Smooth muscle cell (in vitro differentiated cells): ENCODE results near the gene TMC5. TPM values are rescaled to one million over a fixed set of nuclear protein-coding genes. Genes with fewer than 3 reads are reported as not detected.

Experiments
- DNase-seq: peaks from one replicate; lab custom pipeline; 2025; ENCODE audit not compliant: unreplicated experiment; lab: John Stamatoyannopoulos, UW
- H2AFZ ChIP-seq: fragments of 200-600 bp; sonication (generic); 2 replicates; pipeline ENCODE4 v1.6.0; 2016; ENCODE audit warnings: antibody characterized with exemption, low read depth, mild to moderate bottlenecking
- H3F3A ChIP-seq: fragments of 200-600 bp; sonication (generic); 2 replicates; pipeline ENCODE4 v1.6.0; 2017; ENCODE audit warnings: antibody characterized with exemption, low read depth
- H3K27ac ChIP-seq: fragments of 200-600 bp; sonication (generic); 2 replicates; pipeline ENCODE4 v1.5.1; 2016; ENCODE audit warnings: low read depth, mild to moderate bottlenecking
- H3K27me3 ChIP-seq: fragments of 200-600 bp; sonication (generic); 2 replicates; pipeline ENCODE4 v1.6.1; 2016; ENCODE audit warnings: low read depth, mild to moderate bottlenecking
- H3K36me3 ChIP-seq: fragments of 200-600 bp; sonication (generic); 2 replicates; pipeline ENCODE4 v1.5.1; 2016; ENCODE audit warnings: low read depth
- H3K4me1 ChIP-seq: fragments of 200-600 bp; sonication (generic); 2 replicates; pipeline ENCODE4 v1.5.1; 2016; ENCODE audit warnings: low read depth
- H3K4me2 ChIP-seq: fragments of 200-600 bp; sonication (generic); 2 replicates; pipeline ENCODE4 v1.6.0; 2016; ENCODE audit warnings: mild to moderate bottlenecking
- H3K4me3 ChIP-seq: fragments of 200-600 bp; sonication (generic); 2 replicates; pipeline ENCODE4 v1.5.1; 2016; ENCODE audit warnings: mild to moderate bottlenecking
- H3K79me2 ChIP-seq: fragments of 200-600 bp; sonication (generic); 2 replicates; pipeline ENCODE4 v1.6.0; 2016; ENCODE audit warnings: low read depth, mild to moderate bottlenecking
- H3K9ac ChIP-seq: fragments of 200-600 bp; sonication (generic); 2 replicates; pipeline ENCODE4 v1.6.0; 2016; ENCODE audit warnings: low read depth
- H3K9me3 ChIP-seq: fragments of 200-600 bp; sonication (generic); replicated peaks from 2 replicates; pipeline ENCODE4 v1.5.1; 2016; ENCODE audit warnings: low read depth
- H4K20me1 ChIP-seq: fragments of 200-600 bp; sonication (generic); 2 replicates; pipeline ENCODE4 v1.6.0; 2016; ENCODE audit warnings: low read depth
- WGBS: methylation state at CpG from one replicate; pipeline ENCODE4 v1.1.7; 2016; ENCODE audit warnings: low lambda C conversion rate; 5-methylcytosine and 5-hydroxymethylcytosine counted together
- polyA plus RNA-seq: library from polyadenylated mRNA; unstranded; fragments of >200 nt; fragmentation: Nextera tagmentation; extraction: Ambion mirVana; gene quantifications from 2 replicates; pipeline ENCODE4 v1.2.1, GENCODE V29; 2016
- total RNA-seq: library from RNA; depleted of rRNA; stranded (reverse); fragments of >200 nt; gene quantifications from 2 replicates; pipeline ENCODE4 v1.2.3, GENCODE V29; 2014
- TF ChIP-seq, protein P1 (sequence below): fragments of 200-600 bp; sonication (generic); IDR thresholded peaks from 2 replicates; pipeline ENCODE4 v1.5.1; 2017; ENCODE audit warnings: borderline replicate concordance, mild to moderate bottlenecking, antibody characterized with exemption; ENCODE audit not compliant: insufficient read depth, poor library complexity, severe bottlenecking

The TMC5 gene
- total and polyA plus RNA-seq, 2 experiments from 2014 or later: 0.18 TPM; not detected in 1

DNA sequence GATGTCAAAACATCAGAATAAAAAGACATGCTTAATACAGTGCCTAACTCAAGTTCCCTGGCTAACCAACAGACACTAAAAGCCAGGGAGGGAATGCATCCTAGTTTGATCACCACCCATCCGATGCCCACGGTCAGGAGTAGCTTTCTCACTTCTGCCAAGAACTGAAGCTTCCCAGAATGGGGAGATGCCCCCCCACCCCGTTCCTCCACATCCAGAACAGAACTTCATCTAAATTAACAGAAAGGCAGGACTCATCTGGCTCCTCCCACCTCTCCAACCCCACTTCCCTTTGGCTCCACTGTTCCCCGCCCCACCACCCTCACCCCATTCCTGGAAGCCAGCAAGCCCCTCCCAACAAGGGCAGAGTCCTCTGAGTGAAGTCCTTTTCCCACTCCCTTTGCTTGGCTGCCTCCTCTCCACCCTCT lies 70.5 kb downstream of the TMC5 start:
- Histone ChIP-seq H3K36me3 (no peaks in the 10 kb centered on the region), H3F3A (no peaks in the 10 kb centered on the region), H3K27ac (no peak overlapping the region), H3K79me2 (no peaks in the 10 kb centered on the region), H3K9me3 (no peaks in the 10 kb centered on the region), H3K9ac (no peak overlapping the region), H4K20me1 (no peaks in the 10 kb centered on the region), H2AFZ (no peak overlapping the region), H3K4me3 (no peak overlapping the region), H3K4me2 (no peak overlapping the region), H3K4me1 (no peaks in the 10 kb centered on the region), H3K27me3 (no peaks in the 10 kb centered on the region)
- 34% methylated on average over 3 of the region's 4 CpGs for WGBS
- TF ChIP-seq, protein P1, sequence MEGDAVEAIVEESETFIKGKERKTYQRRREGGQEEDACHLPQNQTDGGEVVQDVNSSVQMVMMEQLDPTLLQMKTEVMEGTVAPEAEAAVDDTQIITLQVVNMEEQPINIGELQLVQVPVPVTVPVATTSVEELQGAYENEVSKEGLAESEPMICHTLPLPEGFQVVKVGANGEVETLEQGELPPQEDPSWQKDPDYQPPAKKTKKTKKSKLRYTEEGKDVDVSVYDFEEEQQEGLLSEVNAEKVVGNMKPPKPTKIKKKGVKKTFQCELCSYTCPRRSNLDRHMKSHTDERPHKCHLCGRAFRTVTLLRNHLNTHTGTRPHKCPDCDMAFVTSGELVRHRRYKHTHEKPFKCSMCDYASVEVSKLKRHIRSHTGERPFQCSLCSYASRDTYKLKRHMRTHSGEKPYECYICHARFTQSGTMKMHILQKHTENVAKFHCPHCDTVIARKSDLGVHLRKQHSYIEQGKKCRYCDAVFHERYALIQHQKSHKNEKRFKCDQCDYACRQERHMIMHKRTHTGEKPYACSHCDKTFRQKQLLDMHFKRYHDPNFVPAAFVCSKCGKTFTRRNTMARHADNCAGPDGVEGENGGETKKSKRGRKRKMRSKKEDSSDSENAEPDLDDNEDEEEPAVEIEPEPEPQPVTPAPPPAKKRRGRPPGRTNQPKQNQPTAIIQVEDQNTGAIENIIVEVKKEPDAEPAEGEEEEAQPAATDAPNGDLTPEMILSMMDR: no peak
- no peak for DNase-seq

DNA sequence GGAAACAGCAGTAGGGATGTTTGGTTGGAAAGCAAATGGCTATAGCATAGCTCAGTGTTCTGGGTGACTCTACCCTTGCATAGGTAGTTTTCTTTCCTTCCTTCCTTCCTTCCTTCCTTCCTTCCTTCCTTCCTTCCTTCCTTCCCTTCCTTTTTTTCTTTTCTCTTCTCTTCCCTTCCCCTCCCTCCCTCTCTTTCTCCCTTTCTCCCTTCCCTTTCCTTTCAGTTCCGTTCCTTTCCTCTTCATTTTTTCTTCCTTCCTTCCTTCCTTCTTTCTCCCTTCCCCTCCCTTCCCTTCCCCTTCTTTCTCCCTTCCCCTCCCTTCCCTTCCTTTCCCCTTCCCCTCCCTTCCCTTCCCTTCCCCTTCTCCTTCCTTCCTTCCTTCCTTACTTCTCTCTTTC lies 72.9 kb downstream of the TMC5 start:
- WGBS: 50% methylated on average over 1 of the region's 1 CpG
- H3K4me2 ChIP-seq: no peak overlapping the region
- no peaks in the 10 kb centered on the region for H3K9me3 ChIP-seq
- H3K27ac ChIP-seq: no peak overlapping the region
- no peaks in the 10 kb centered on the region for H3K79me2 ChIP-seq
- TF ChIP-seq, protein P1: no peak
- no peaks in the 10 kb centered on the region for H3F3A ChIP-seq
- H3K9ac ChIP-seq: no peak overlapping the region
- H3K27me3 ChIP-seq: no peaks in the 10 kb centered on the region
- H2AFZ ChIP-seq: no peak overlapping the region
- H3K36me3 ChIP-seq: no peaks in the 10 kb centered on the region
- DNase-seq: no peak
- H3K4me3 ChIP-seq: no peak overlapping the region
- H4K20me1 ChIP-seq: no peaks in the 10 kb centered on the region
- H3K4me1 ChIP-seq: no peaks in the 10 kb centered on the region

GRCh38 chr16:19497176-19497575 lies 79.5 kb downstream of the TMC5 start:
- DNase-seq: no peak
- TF ChIP-seq, protein P1: no peak
- Histone ChIP-seq H3K9ac (no peak overlapping the region), H3K27ac (no peak overlapping the region), H4K20me1 (no peaks in the 10 kb centered on the region), H3K4me3 (no peak overlapping the region), H3K4me2 (no peak overlapping the region), H3F3A (no peaks in the 10 kb centered on the region), H3K4me1 (no peaks in the 10 kb centered on the region), H3K79me2 (no peaks in the 10 kb centered on the region), H2AFZ (no peak overlapping the region), H3K27me3 (no peaks in the 10 kb centered on the region), H3K36me3 (no peaks in the 10 kb centered on the region), H3K9me3 (no peaks in the 10 kb centered on the region)
- 86% methylated on average over 5 of the region's 5 CpGs for WGBS

DNA sequence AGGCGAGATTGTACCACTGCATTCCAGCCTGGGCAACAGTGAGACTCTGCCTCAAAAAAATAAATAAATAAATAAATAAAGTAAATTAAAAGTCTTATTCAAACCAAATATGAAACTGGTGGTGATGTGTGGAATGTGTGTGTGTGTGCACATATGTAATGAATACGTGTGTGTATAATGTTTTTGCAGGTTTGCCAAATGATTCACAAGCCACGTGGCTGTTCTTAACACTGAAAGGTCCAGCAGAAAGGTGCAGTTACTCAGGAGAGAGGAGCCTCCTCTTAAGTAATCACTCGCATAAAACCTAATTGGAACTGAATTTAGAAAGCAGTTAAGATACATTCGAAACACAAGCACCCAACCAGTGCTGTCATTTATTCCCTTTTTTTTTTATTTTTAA lies 81.3 kb downstream of the TMC5 start:
- Histone ChIP-seq H3K4me2 (no peak overlapping the region), H3K79me2 (no peaks in the 10 kb centered on the region), H3K9ac (no peak overlapping the region), H3K9me3 (no peaks in the 10 kb centered on the region), H3F3A (no peaks in the 10 kb centered on the region), H4K20me1 (no peaks in the 10 kb centered on the region), H3K27me3 (no peaks in the 10 kb centered on the region), H3K4me1 (no peaks in the 10 kb centered on the region), H3K27ac (no peak overlapping the region), H3K36me3 (peaks cover 4% of the 10 kb centered on the region), H2AFZ (no peak overlapping the region), H3K4me3 (no peak overlapping the region)
- TF ChIP-seq, protein P1: no peak
- 93% methylated on average over 5 of the region's 5 CpGs for WGBS
- no peak for DNase-seq
